LNCaP clone FGC (cell line): ENCODE measurements around the gene DDX10.

ENCODE experiments used
- DNase-seq: peaks from one replicate; pipeline ENCODE4 v3.0.0-alpha.2; 2011; ENCODE audit warnings: low read depth
- H3K4me3 ChIP-seq: 2 replicates; pipeline ENCODE4 v1.5.1; 2011; ENCODE audit warnings: mild to moderate bottlenecking, low read depth, low read length, control low read depth
- CTCF ChIP-seq: IDR thresholded peaks from 2 replicates; pipeline ENCODE4 v1.5.1; 2012; ENCODE audit warnings: mild to moderate bottlenecking; ENCODE audit not compliant: control insufficient read depth, insufficient read depth; ENCODE audit errors: extremely low read depth

DDX10 gene

GRCh38 chr11:108851781-108852180 lies 186.9 kb downstream of the DDX10 start:
- no peak overlapping the region for H3K4me3 ChIP-seq
- no peak for TF ChIP-seq CTCF
- DNase-seq: no peak

- no peak for TF ChIP-seq CTCF
- no peak for DNase-seq
- H3K4me3 ChIP-seq: no peak overlapping the region
Observed at GRCh38 chr11:108852701-108853100, 187.8 kb downstream of the DDX10 start.

GRCh38 chr11:108853151-108853550 lies 188.3 kb downstream of the DDX10 start:
- TF ChIP-seq CTCF: no peak
- H3K4me3 ChIP-seq: no peak overlapping the region
- DNase-seq: no peak

- no peak for TF ChIP-seq CTCF
- H3K4me3 ChIP-seq: no peak overlapping the region
- no peak for DNase-seq
Observed at GRCh38 chr11:108853864-108854263, 189.0 kb downstream of the DDX10 start.

- TF ChIP-seq CTCF: no peak
- no peak overlapping the region for H3K4me3 ChIP-seq
- DNase-seq: no peak
Observed at GRCh38 chr11:108854346-108854745, 189.5 kb downstream of the DDX10 start.

GRCh38 chr11:108857382-108857781 lies 192.5 kb downstream of the DDX10 start:
- H3K4me3 ChIP-seq: no peak overlapping the region
- DNase-seq: peak; percentile 39
- no peak for TF ChIP-seq CTCF

GRCh38 chr11:108858622-108859021 lies 193.8 kb downstream of the DDX10 start:
- no peak for TF ChIP-seq CTCF
- no peak for DNase-seq

More at GRCh38 chr11:108858622-108859021, 193.8 kb downstream of the DDX10 start:
- no peak overlapping the region for H3K4me3 ChIP-seq
